Brain microvascular endothelial cell (primary cell): ENCODE measurements around the gene ISOC2.
"Not testable (repeated sequence)": the region's sequence is repeated elsewhere in the genome, so short reads cannot be mapped to it uniquely, and the experiment has no call there.

ENCODE experiments used
- DNase-seq: peaks from one replicate; pipeline ENCODE4 v3.0.0-alpha.2; 2020
- H3K27ac ChIP-seq: fragments of 250-450 bp; sonication (Bioruptor Pico); 2 replicates; pipeline ENCODE4 v1.5.1; 2020; ENCODE audit warnings: mild to moderate bottlenecking, moderate library complexity
- H3K27me3 ChIP-seq: fragments of 250-450 bp; sonication (Bioruptor Pico); replicated peaks from 2 replicates; pipeline ENCODE4 v1.5.1; 2020; ENCODE audit warnings: mild to moderate bottlenecking
- H3K36me3 ChIP-seq: fragments of 250-450 bp; sonication (Bioruptor Pico); replicated peaks from 2 replicates; pipeline ENCODE4 v1.5.1; 2020; ENCODE audit warnings: mild to moderate bottlenecking
- H3K4me3 ChIP-seq: 2 replicates; pipeline ENCODE4 v1.5.1; 2011; ENCODE audit warnings: low read depth, mild to moderate bottlenecking, control low read depth, low read length, moderate library complexity
- CTCF ChIP-seq: IDR thresholded peaks from 2 replicates; pipeline ENCODE4 v1.5.1; 2011; ENCODE audit warnings: low read depth, mild to moderate bottlenecking, moderate library complexity, low read length, control low read depth, inconsistent platforms; ENCODE audit errors: missing control alignments
- in situ Hi-C: cut with HindIII; loops from 2 replicates; pipeline ENCODE4 v1.10.0; 2017; ENCODE audit warnings: low sequenced_read_pairs, low pct_ligation_motif_present

The ISOC2 gene

GRCh38 chr19:55407800-55408532, 53.5 kb downstream of the ISOC2 start:
- Histone ChIP-seq H3K27me3 (no peaks in the 10 kb centered on the region), H3K27ac (peak overlapping the region; percentile 93), H3K4me3 (peak overlapping the region; percentile 83), H3K36me3 (peaks cover 20% of the 10 kb centered on the region)
- in situ Hi-C loops = no loop called here
- peak; percentile 99 for DNase-seq
- TF ChIP-seq CTCF = no peak

- in situ Hi-C loops, DNase-seq, H3K27me3 ChIP-seq: not testable (repeated sequence)
- H3K36me3 ChIP-seq = peaks cover 20% of the 10 kb centered on the region
- H3K27ac ChIP-seq = peak within 1 kb of the TSS; percentile 93
- H3K4me3 ChIP-seq = peak within 1 kb of the TSS; percentile 83
Measured at GRCh38 chr19:55407550-55407799, 54.0 kb downstream of the ISOC2 start, which contains the start of gene UBE2S. UBE2S (minus strand) TSS chr19:55407788; CDS start chr19:55407589, 199 bp downstream.

- H3K36me3 ChIP-seq = peaks cover 23% of the 10 kb centered on the region
- in situ Hi-C loops = no loop called here
- peak overlapping the region; percentile 83 for H3K4me3 ChIP-seq
- DNase-seq = no peak
- no peaks in the 10 kb centered on the region for H3K27me3 ChIP-seq
- TF ChIP-seq CTCF = no peak
- H3K27ac ChIP-seq = peak overlapping the region; percentile 93
Measured at GRCh38 chr19:55406826-55407549, 54.5 kb downstream of the ISOC2 start.

- in situ Hi-C loops = no loop called here
- Histone ChIP-seq H3K27me3 (no peaks in the 10 kb centered on the region), H3K27ac (peak overlapping the region; percentile 4), H3K36me3 (peaks cover 29% of the 10 kb centered on the region), H3K4me3 (peak overlapping the region; percentile 83)
- DNase-seq = no peak
- no peak for TF ChIP-seq CTCF
Measured at GRCh38 chr19:55406091-55406825, 55.2 kb downstream of the ISOC2 start.

- Histone ChIP-seq H3K4me3 (peak overlapping the region; percentile 83), H3K27me3 (no peaks in the 10 kb centered on the region), H3K27ac (no peak overlapping the region), H3K36me3 (peaks cover 33% of the 10 kb centered on the region)
- in situ Hi-C loops = no loop called here
- DNase-seq = no peak
- TF ChIP-seq CTCF = no peak
Measured at GRCh38 chr19:55405638-55406037, 55.8 kb downstream of the ISOC2 start.
